PC-9 (cell line): Measurements from ENCODE around the gene AQP2. TPM values are rescaled to one million over a fixed set of nuclear protein-coding genes. Genes with fewer than 3 reads are reported as not detected.

Experiments
- BruUV-seq: library from RNA; stranded (reverse); fragments of 400-500 nt; replicated peaks from 2 replicates; lab custom pipeline; 2021; lab: Mats Ljungman, UMichigan
- CTCF ChIA-PET: fragments of 300-600 bp; sonication (Branson Sonifier 250); formaldehyde crosslinking; loops from one replicate; lab custom pipeline; 2022; ENCODE audit warnings: antibody characterized with exemption; lab: Charles Lee
- POLR2A ChIA-PET: fragments of 300-600 bp; sonication (Branson Sonifier 250); formaldehyde crosslinking; loops from one replicate; lab custom pipeline; 2022; ENCODE audit warnings: antibody characterized with exemption; ENCODE audit not compliant: unreplicated experiment; lab: Charles Lee
- DNase-seq, 2 experiments: peaks; one replicate each; pipeline versions ENCODE4 v3.0.0 to v3.0.0-alpha.2; 2015 to 2022; ENCODE audit warnings: mixed read lengths in 1 of 2
- H2AFZ ChIP-seq: fragments of 200-600 bp; sonication (generic); 2 replicates; pipeline ENCODE4 v1.8.1; 2017; ENCODE audit warnings: antibody characterized with exemption
- H3F3A ChIP-seq: fragments of 200-600 bp; sonication (generic); 2 replicates; pipeline ENCODE4 v1.8.1; 2017; ENCODE audit warnings: antibody characterized with exemption, mild to moderate bottlenecking, low read depth; ENCODE audit not compliant: insufficient read depth
- H3K27ac ChIP-seq: fragments of 200-600 bp; sonication (generic); 2 replicates; pipeline ENCODE4 v1.6.1; 2016; ENCODE audit warnings: mixed run types
- H3K27me3 ChIP-seq: fragments of 200-600 bp; sonication (generic); 2 replicates; pipeline ENCODE4 v1.6.1; 2016; ENCODE audit warnings: low read depth, mixed run types; ENCODE audit not compliant: insufficient read depth
- H3K36me3 ChIP-seq: fragments of 200-600 bp; sonication (generic); 2 replicates; pipeline ENCODE4 v1.6.1; 2016; ENCODE audit warnings: low read depth, mixed run types
- H3K4me1 ChIP-seq: fragments of 200-600 bp; sonication (generic); replicated peaks from 2 replicates; pipeline ENCODE4 v1.6.1; 2016; ENCODE audit warnings: mixed run types; ENCODE audit not compliant: insufficient read depth
- H3K4me2 ChIP-seq: fragments of 200-600 bp; sonication (generic); 2 replicates; pipeline ENCODE4 v1.6.1; 2017; ENCODE audit warnings: mixed run types
- H3K4me3 ChIP-seq: fragments of 200-600 bp; sonication (generic); 2 replicates; pipeline ENCODE4 v1.6.1; 2016; ENCODE audit warnings: mixed run types
- H3K79me2 ChIP-seq: fragments of 200-600 bp; sonication (generic); 2 replicates; pipeline ENCODE4 v1.6.1; 2017; ENCODE audit warnings: low read depth, mixed run types
- H3K9me2 ChIP-seq: fragments of 200-600 bp; sonication (generic); 2 replicates; pipeline ENCODE4 v1.8.1; 2017; ENCODE audit warnings: mild to moderate bottlenecking; ENCODE audit not compliant: insufficient read depth
- H3K9me3 ChIP-seq: fragments of 200-600 bp; sonication (generic); 2 replicates; pipeline ENCODE4 v1.8.1; 2016; ENCODE audit warnings: low read depth; ENCODE audit not compliant: insufficient read depth
- H4K20me1 ChIP-seq: fragments of 200-600 bp; sonication (generic); 2 replicates; pipeline ENCODE4 v1.8.1; 2017; ENCODE audit not compliant: insufficient read depth
- CTCF ChIP-seq: fragments of 200-600 bp; sonication (generic); conservative IDR thresholded peaks from 2 replicates; pipeline ENCODE4 v1.6.1; 2017; ENCODE audit warnings: mixed run types, antibody characterized with exemption, mild to moderate bottlenecking, moderate library complexity
- EZH2 ChIP-seq: fragments of 200-600 bp; sonication (generic); IDR thresholded peaks from 2 replicates; pipeline ENCODE4 v1.8.0; 2017; ENCODE audit warnings: antibody characterized with exemption, low read depth
- intact Hi-C: fragments of 100-400 bp; cut with micrococcal nuclease; formaldehyde crosslinking; loops from one replicate; pipeline ENCODE4 v1.10.0; 2022; ENCODE audit not compliant: unreplicated experiment
- total RNA-seq: library from RNA; stranded (reverse); gene quantifications from 2 replicates; pipeline ENCODE4 v1.2.3, GENCODE V29; 2021

Gene AQP2
- total RNA-seq, 1 experiment from 2014 or later: not detected

- BruUV-seq: no TSS peak
- Histone ChIP-seq H4K20me1 (no peaks in the 10 kb centered on the region), H3K27ac (no peak overlapping the region), H2AFZ (no peak overlapping the region), H3K4me2 (no peak overlapping the region), H3K9me3 (no peaks in the 10 kb centered on the region), H3F3A (no peaks in the 10 kb centered on the region), H3K4me3 (no peak overlapping the region), H3K79me2 (no peaks in the 10 kb centered on the region), H3K27me3 (no peaks in the 10 kb centered on the region), H3K4me1 (no peaks in the 10 kb centered on the region; the same call in 1 of the 2 replicates), H3K9me2 (no peaks in the 10 kb centered on the region), H3K36me3 (no peaks in the 10 kb centered on the region)
- intact Hi-C loops: no loop called here
- CTCF ChIA-PET: no interaction called here
- POLR2A ChIA-PET: no interaction called here
- TF ChIP-seq CTCF (no peak), EZH2 (no peak)
- DNase-seq: peak in 1 of 2 experiments; percentile 52
Observed at GRCh38 chr12:49920241-49920914, 30.2 kb upstream of the AQP2 start.

GRCh38 chr12:49920915-49921286 is 29.6 kb upstream of the AQP2 start:
- TF ChIP-seq EZH2 (no peak), CTCF (no peak)
- intact Hi-C loops: no loop called here
- no peaks in the 10 kb centered on the region for H3K9me2 ChIP-seq
- H3K4me3 ChIP-seq: no peak overlapping the region
- H3K36me3 ChIP-seq: no peaks in the 10 kb centered on the region
- H2AFZ ChIP-seq: no peak overlapping the region
- H4K20me1 ChIP-seq: no peaks in the 10 kb centered on the region
- H3K27me3 ChIP-seq: no peaks in the 10 kb centered on the region
- H3K27ac ChIP-seq: no peak overlapping the region
- no peaks in the 10 kb centered on the region; the same call in 1 of the 2 replicates for H3K4me1 ChIP-seq
- CTCF ChIA-PET: no interaction called here
- DNase-seq: no peak
- H3K79me2 ChIP-seq: no peaks in the 10 kb centered on the region
- H3K9me3 ChIP-seq: no peaks in the 10 kb centered on the region
- POLR2A ChIA-PET: no interaction called here
- no peak overlapping the region for H3K4me2 ChIP-seq
- no TSS peak for BruUV-seq
- no peaks in the 10 kb centered on the region for H3F3A ChIP-seq

GRCh38 chr12:49921299-49921698 is 29.2 kb upstream of the AQP2 start:
- BruUV-seq: no TSS peak
- ChIA-PET CTCF (no interaction called here), POLR2A (no interaction called here)
- intact Hi-C loops: no loop called here
- H4K20me1 ChIP-seq: no peaks in the 10 kb centered on the region
- no peak overlapping the region for H3K4me2 ChIP-seq
- H3K4me3 ChIP-seq: no peak overlapping the region
- H3K9me2 ChIP-seq: no peaks in the 10 kb centered on the region
- no peaks in the 10 kb centered on the region for H3K27me3 ChIP-seq
- H3K9me3 ChIP-seq: no peaks in the 10 kb centered on the region
- H3K79me2 ChIP-seq: no peaks in the 10 kb centered on the region
- H3K27ac ChIP-seq: no peak overlapping the region
- H3K36me3 ChIP-seq: no peaks in the 10 kb centered on the region
- H3F3A ChIP-seq: no peaks in the 10 kb centered on the region
- H3K4me1 ChIP-seq: no peaks in the 10 kb centered on the region; the same call in 1 of the 2 replicates
- H2AFZ ChIP-seq: no peak overlapping the region
- DNase-seq: no peak
- TF ChIP-seq CTCF (no peak), EZH2 (no peak)
